GM19463 (cell line): ENCODE data around the gene PLAGL1.
"Not testable (repeated sequence)": the region's sequence is repeated elsewhere in the genome, so short reads cannot be mapped to it uniquely, and the experiment has no call there.

Experiments used
- ATAC-seq: cut with Tn5 transposase; IDR thresholded peaks from one replicate; pipeline ENCODE4 v1.9.1; 2021; ENCODE audit warnings: mild to moderate bottlenecking, moderate library complexity; ENCODE audit not compliant: unreplicated experiment

The PLAGL1 gene, protein sequence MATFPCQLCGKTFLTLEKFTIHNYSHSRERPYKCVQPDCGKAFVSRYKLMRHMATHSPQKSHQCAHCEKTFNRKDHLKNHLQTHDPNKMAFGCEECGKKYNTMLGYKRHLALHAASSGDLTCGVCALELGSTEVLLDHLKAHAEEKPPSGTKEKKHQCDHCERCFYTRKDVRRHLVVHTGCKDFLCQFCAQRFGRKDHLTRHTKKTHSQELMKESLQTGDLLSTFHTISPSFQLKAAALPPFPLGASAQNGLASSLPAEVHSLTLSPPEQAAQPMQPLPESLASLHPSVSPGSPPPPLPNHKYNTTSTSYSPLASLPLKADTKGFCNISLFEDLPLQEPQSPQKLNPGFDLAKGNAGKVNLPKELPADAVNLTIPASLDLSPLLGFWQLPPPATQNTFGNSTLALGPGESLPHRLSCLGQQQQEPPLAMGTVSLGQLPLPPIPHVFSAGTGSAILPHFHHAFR

DNA sequence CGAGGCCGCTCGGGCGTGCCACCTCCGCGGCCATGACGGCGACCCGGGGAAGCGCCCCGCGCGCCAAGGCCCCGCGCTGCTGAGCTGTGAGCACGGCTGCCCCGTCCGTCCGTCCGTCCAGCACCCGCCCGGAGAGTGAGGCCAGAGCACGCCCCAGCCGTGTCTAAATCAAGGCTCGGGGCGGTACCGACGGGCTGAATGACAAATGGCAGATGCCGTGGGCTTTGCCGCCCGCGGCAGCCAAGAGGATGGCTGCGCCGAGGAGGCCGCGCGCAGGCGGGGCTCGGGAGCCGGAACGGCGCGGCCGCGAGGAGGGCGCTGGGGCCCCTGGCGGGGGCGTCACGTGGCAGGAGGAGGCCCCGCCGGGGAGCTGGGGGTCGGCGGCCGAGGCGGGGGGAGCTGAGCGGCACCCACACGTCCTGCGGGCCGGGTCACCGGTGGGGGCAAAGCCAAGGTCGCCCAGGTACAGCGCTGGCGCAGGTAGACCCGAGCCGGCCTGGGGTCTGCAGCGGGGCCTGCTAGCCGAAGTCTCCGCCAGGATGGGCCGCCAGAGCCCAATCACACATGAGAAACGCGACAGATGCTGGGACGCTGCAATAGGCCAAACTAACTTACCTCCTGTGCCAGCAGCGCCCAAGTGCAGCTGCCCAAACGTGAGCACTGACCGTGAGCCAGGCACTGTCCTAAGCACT is at the start of gene PLAGL1:
Gene PLAGL1, minus strand, starts transcription at position 140 of the 692 bp plus-strand sequence. CDS start 60,123 bp downstream, outside the sequence.
- ATAC-seq, result peak; percentile 85

DNA sequence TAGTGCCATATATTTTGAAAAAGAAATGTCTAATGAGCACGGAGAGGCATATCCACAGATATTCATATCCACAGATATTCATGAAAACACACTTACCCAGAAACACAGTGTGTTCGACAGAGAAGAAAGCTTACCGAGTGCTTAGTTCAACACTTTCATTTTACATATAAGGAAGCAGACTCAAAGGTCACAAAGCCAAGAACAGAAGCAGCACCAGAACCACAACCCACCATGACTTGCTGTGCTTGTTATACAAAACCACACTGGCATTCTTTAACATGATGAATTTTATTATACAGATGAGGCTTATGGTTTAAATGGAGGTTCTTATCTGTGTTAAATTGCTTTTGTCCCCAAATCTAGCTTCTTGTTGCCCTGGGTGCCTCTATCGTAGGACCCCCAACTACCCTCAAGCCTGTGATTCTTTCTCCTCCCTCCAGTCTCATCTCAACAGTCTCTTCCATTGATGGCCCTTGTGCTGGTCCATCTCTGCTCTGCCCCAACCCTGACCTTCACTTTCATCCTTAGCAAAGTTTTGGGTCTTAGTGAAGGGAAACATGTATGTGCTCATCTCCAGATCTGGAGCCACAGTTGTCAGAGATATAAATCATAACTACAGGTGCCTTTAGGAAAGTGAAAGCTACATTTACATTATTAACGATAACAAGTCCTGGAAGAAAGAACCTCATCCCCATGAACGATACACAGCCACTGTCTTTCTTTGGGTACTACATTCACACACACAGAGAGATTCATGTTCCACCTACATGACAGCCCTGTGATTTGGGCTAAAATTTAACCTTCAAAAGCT is 47.3 kb upstream of the PLAGL1 start:
- peak; percentile 87 for ATAC-seq

DNA sequence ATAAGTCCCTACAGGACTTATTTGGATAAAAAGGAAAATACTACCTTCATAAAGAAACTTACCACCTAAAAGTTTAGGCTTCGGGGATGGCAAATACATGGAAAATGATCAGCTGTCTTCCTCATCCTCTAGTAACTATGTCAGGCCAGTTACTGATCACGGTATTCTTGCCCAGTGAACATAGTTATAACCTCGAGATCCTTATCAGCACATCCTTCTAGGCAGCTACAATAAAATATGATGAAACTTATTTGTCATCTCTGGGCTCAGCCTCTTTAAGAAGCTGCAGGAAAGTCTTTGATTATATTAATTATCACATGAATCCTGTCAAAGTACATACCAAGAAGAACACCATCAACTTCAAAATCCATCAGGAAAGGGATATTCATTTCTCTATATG is 45.5 kb upstream of the PLAGL1 start:
- no peak for ATAC-seq

DNA sequence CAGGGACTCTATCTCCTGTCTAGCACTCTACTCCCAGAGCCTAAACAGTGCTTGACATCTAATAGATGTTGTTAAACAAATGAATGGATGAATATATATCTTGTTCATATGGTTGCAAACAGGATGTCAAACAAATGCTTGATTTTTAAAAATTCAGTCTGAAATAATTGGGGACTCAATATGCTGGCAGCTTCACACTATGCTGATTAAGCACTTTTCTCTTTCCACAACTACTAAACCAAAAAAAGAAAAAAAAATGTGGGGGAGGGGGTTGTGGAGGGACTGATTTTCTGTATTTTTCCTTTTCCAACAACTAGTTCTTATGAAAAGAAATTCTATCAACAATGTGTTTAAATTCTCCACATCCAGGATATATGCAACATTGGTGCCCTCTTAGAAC is 44.4 kb upstream of the PLAGL1 start:
- ATAC-seq, result no peak

DNA sequence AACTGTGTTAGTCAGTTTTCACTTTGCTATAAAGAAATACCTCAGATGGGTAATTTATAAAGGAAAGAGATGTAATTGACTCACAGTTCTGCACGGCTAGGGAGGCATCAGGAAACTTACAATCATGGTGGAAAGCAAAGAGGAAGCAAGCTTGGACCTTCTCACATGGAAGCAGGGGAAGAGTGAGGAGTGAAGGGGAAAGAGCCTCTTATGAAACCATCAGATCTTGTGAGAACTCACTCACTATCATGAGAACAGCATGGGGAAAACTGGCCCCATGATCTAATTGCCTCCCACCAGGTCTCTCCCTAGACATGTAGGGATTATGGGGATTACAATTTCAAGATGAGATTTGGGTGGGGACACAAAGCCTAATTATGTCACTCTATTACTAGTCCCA is 41.3 kb upstream of the PLAGL1 start:
- ATAC-seq, result no peak

DNA sequence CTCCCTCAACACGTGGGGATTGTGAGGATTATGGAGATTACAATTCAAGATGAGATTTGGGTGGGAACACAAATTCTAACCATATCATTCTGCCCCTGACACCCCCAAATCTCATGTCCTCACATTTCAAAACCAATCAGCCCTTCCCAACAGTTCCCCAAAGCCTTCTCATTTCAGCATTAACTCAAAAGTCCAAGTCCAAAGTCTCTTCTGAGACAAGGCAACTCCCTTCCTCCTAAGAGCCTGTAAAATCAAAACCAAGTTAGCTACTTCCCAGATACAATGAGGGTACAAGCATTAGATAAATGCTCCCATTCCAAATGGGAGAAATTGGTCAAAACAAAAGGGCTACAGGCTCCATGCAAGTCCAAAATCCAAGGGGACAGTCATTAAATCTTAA is 39.6 kb upstream of the PLAGL1 start:
- ATAC-seq, result no peak

DNA sequence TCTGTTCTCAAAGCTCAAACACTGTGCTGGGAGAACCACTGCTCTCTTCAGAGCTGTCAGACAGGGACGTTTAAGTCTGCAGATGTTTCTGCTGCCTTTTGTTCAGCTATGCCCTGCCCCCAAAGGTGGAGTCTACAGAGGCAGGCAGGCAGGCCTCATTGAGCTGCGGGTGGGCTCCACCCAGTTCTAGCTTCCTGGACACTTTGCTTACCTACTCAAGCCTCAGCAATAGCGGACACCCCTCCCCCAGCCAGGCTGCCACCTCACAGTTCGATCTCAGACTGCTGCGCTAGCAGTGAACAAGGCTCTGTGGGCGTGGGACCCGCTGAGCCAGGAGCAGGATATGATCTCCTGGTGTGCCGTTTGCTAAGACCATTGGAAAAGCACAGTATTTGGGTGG is 38.6 kb upstream of the PLAGL1 start:
- ATAC-seq, result not testable (repeated sequence)

DNA sequence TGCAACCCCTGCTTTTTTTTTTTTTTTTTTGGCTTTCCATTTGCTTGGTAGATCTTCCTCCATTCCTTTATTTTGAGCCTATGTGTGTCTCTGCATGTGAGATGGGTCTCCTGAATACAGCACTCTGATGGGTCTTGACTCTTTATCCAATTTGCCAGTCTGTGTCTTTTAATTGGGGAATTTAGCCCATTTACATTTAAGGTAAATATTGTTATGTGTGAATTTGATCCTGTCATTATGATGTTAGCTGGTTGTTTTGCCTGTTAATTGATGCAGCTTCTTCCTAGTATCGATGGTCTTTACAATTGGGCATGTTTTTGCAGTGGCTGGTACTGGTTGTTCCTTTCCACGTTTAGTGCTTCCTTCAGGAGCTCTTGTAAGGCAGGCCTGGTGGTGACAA is 36.9 kb upstream of the PLAGL1 start:
- not testable (repeated sequence) for ATAC-seq

DNA sequence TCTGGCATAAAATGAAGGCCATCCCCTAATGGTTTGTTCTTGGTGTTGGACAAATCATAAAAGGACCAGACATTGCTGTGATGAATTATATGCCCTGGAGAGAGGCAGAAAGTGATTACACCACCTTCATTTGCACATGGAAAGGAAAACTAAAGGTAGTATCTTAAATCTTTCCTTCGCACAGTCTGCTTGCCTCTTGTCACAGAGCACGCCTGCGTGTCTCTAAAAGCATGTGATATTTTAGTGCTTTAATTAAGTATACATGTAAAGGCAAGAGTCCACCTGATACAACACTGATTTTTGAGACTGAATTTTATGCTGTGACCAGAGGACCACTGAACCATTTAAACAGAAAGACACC is 28.8 kb upstream of the PLAGL1 start:
- peak; percentile 9 for ATAC-seq

DNA sequence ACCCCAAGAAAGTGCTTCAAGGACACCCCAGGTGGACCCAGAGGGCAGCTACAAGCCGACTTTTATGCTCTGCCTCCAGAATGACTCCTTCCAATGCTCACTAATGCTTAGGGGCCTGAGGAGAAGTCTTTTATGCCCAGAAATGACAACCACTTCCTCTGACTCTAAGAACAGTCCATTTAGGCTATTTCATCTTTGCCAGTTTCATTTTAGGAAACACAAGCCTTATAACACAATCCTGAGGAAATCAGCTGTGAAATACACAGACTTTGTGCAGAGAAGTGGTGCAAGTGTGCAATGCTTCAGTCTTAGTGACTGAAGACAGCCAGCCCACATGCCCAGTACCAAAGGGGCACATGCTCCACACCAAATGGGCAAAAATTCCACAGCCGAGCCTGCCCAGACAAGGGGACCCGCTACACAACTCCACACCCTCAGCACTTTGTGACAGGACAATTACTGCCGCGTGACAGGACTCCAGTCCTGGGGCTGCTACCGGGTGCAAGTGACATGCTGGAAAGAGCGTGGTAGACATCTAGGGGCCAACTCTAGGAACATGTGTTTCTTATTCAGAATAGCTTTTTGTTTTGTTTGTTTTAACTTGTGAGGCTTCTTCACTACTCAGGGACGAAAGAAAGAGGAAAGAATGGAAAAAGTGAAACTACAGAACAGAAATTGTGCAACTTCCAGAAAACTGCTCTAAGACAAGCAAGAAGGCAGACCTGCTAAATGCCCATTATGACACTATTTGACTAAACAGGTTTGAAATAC is 28.2 kb upstream of the PLAGL1 start:
- peak; percentile 78 for ATAC-seq

DNA sequence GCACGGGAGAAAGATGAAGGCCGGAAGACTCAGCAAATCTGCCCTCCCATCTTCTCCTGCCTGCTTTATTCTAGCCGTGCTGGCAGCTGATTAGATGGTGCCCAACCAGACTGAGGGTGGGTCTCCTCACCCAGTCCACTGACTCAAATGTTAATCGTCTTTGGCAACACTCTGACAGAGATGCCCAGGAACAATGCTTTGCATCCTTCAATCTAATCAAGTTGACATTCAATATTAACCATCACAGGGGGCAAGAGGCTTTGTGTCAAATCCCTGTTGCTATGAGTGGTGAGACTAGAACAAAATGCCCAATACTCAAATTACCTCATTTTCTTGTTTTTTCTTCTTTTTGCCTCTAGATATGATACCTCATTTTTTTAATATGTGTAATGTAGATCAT is 27.4 kb upstream of the PLAGL1 start:
- no peak for ATAC-seq

DNA sequence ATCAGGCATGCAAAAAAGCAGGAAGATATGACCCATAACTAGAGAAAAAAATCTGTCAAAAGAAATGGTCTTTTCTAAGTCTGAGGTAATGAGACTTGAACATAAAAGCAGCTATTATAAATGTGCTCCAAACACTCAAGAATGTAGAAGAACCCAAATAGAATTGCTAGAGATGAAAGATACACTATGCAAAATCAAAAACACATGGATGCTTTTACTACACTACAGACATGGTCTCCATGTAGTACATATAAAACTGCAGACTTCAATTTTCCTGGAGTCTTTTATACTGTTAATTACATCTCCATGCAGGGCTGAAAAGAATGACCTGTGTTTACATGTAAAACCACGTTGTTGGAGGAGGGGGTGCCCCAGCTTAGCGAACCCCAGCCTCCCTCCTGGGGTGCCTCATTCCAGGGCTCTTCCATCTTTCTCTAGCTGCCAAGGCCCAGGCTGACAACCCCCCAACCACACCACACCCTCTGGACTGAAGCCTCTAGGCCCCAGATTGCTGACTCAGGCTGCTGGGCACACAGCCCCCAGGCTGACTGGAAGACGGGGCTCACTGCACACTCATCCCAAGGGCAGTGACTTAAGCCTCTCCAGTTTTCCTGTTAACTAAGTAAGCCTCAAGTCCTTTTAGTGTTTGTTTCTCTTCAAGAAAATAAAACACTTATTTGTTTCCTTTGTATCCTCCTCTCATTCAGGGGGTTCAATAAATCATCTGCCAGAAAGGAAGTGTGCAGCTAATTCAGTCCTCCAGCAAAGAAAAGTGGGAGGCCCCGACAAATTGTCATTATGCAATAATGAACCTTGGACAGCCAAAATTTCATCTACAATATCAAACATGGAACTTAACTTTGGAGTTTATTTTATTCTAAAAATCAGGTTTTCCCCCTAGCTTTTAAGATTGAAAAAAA is 26.0 kb upstream of the PLAGL1 start:
- ATAC-seq, result no peak

DNA sequence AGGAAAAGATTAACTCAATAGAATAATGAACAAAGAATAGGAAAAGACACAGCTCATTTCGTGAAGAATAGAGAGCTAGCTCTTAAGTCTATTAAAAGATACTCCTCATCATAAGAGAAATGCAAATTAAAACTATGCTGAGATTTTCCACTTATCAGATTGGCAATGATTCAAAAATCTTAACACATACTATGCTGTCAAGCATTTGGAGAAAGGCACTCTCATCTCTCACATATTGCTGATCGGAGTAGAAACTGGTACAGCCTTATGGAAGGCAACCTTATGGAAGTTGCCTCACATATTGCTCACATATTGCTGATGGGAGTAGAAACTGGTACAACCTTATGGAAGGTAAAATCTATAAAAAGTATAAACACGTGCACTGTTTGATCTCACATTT is 21.4 kb upstream of the PLAGL1 start:
- no peak for ATAC-seq

DNA sequence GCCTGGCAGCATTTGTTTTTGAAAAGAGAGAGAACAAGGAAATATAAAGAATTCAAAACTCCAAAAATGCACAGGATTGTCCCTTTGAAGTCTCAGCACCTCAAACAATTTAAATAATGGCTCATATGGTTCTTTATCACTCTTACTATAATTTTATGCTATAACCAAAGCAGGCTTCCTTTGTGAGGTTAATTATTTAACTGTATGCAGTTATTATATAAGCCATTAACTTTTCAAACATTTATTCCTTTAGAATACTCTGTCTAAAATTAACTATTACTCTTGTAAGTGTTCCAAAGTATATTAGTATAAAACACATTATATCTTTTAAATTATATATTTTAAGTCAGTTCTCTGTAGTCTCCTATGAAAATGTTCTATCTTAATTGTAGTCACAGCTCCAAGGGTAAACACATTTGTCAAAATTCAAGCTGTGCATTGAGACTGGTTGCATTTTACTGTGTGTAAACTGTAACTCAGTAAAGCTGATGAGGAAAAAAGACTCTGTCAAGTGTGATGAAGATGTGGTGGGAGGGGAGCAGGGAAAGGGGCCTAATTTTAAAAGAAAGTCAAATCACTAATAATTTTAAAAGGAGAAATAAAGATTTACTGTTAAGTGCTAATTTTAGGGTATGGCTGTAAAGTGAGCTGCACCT is 20.0 kb upstream of the PLAGL1 start:
- no peak for ATAC-seq

DNA sequence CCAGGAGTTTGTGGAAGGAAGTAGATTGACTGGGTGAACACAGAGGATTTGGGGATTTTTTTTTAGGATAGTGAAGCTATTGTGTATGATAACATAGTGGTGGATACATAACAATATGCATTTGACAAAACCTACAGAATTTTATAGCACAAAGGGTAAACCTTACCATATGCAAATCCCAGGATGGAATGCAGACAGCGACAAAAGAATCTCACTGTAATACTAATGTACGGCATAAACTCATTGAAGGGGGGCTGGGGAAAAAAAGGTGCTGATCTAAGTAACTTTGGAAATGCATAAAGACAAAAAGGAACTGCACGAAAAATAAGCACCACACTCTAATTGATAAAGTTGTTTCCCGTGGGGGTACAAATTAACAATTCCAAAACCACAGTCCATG is 15.2 kb upstream of the PLAGL1 start:
- ATAC-seq, result no peak

DNA sequence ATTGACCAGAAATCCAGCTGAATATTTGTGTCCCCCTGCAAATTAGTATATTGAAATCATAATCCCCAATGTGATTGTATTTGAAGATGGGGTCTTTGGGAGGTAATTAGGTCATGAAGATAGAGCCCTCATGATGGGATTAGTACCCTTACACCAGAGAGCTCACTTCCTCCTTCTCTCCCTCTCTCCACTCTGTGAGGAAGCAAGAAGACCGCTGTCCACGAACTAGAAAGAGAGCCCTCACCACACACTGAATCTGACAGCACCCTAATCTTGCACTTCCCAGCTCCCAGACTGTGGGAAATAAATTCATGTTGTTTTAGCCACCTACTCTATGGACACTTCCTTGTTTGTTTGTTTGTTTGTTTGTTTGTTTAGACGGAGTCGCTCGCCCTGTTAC is 11.9 kb upstream of the PLAGL1 start:
- ATAC-seq, result no peak

DNA sequence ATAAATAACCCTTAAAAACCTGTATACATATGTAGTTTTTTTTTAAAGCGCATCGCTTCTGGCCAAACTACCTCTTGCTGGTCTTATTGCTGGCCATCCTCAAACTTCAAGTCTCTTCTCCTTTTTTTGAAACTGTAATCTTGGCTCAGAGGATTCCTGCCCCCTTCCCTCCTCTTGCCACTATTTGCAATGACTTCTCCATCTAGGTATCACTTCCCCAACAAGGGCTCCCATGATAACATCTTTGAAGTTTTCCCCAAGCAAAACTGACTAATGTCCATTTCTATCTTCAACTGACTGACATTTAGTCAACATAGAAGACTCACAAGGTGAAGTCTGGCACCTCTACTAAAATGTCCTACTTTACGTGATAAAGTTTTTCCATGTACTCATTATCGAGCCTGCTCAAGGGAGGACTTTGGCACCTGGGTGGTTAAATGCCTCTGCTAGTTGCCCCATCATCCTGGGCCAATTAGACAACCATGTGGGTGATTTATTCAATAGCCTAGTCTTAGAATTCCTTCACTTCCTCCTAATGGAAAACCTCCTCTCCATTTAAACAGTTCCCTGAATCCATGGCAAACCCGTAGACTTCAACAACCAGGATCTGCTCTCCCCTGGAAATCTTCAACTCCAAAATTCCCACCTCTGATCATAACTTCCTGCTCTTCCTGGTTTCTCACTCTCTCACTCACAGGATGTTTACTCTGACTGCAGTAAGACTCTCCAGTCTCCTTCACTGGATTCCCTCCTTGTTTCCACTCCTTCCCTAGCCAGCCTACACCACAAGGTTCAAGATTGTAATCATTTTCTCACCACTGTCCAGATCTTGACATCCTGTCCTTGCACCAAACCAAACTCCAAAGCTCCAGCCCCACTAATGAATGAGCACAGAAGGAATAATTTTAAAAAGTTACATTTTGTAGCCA is 9.4 kb upstream of the PLAGL1 start:
- ATAC-seq, result no peak

DNA sequence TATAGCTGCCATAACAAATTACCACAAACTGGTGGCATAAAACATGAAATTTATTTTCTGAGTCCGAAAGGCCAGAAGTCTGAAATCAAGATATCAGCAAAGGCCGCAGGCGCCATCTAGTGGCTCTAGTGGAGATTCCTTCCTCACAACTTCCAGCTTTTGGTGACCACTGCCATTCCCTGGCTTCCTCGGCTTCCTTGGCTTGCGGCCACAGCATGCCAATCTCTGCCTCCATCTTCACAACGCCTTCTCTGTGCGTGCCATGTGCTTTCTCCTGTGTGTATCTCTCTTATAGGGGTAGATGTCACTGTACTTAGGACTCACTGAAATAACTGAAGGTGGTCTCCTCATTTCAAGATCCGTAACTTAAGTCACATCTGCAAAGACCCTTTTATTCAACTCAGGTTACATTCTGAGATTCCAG is 5.4 kb upstream of the PLAGL1 start:
- no peak for ATAC-seq
